GM13976 (cell line): ENCODE measurements around the gene IDH2.

ENCODE experiments used
- DNase-seq: peaks from one replicate; pipeline ENCODE4 v3.0.0; 2012; ENCODE audit warnings: low spot score
- CTCF ChIP-seq: IDR thresholded peaks from 2 replicates; pipeline ENCODE4 v1.5.1; 2012; ENCODE audit warnings: borderline replicate concordance, mild to moderate bottlenecking; ENCODE audit not compliant: insufficient read depth; ENCODE audit errors: extremely low read depth, missing control alignments, control extremely low read depth
- in situ Hi-C: fragments of 300-500 bp; cut with MboI; formaldehyde crosslinking; loops from one replicate; pipeline ENCODE4 v1.12.0; 2022; ENCODE audit warnings: low sequenced_read_pairs, mixed read lengths, inconsistent platforms; ENCODE audit not compliant: unreplicated experiment

IDH2 gene

GRCh38 chr15:90083419-90083818 lies 18.8 kb downstream of the IDH2 start:
- TF ChIP-seq CTCF = no peak
- DNase-seq = no peak
- in situ Hi-C loops = no loop called here

GRCh38 chr15:90082140-90082715 lies 20.0 kb downstream of the IDH2 start:
- in situ Hi-C loops = no loop called here
- TF ChIP-seq CTCF = no peak
- no peak for DNase-seq

- no peak for DNase-seq
- no peak for TF ChIP-seq CTCF
- in situ Hi-C loops = no loop called here
Observed at GRCh38 chr15:90080818-90081393, 21.4 kb downstream of the IDH2 start.

GRCh38 chr15:90080458-90080755 lies 21.9 kb downstream of the IDH2 start:
- in situ Hi-C loops = no loop called here
- TF ChIP-seq CTCF = no peak
- DNase-seq = no peak

- in situ Hi-C loops = loop anchor here (10.0 kb wide), 1 partner anchor 325 kb away; the partner anchor contains the start of gene MESP1
- DNase-seq = no peak
- TF ChIP-seq CTCF = no peak
Observed at GRCh38 chr15:90079619-90080457, 22.4 kb downstream of the IDH2 start.

GRCh38 chr15:90078965-90079364 lies 23.3 kb downstream of the IDH2 start:
- no peak for DNase-seq
- no peak for TF ChIP-seq CTCF
- in situ Hi-C loops = loop anchor here (10.0 kb wide), 1 partner anchor 324 kb away; the partner anchor contains the start of gene MESP1
